Vagina (tissue), 2 donors: ENCODE results near the gene MRPS31.

Experiments used
- POLR2A ChIP-seq, 2 donors: fragments of 450-650 bp; IDR thresholded peaks; one replicate each; pipeline ENCODE4 v1.6.1; 2017; ENCODE audit warnings: antibody characterized with exemption in 2 of 2, mild to moderate bottlenecking in 2 of 2, moderate library complexity in 2 of 2
- POLR2AphosphoS5 ChIP-seq, 2 donors: sonication (generic); formaldehyde crosslinking; IDR thresholded peaks; one replicate each; pipeline ENCODE4 v1.9.0; 2017; ENCODE audit warnings: antibody characterized with exemption in 2 of 2, mild to moderate bottlenecking in 2 of 2, low read depth in 1 of 2; ENCODE audit not compliant: insufficient read depth in 1 of 2
- TF ChIP-seq, protein P1 (sequence below), 3 experiments: fragments of 450-650 bp in 2 of 3; fragments of 200-600 bp in 1 of 3; sonication (generic) in 1 of 3; IDR thresholded peaks; one replicate each; pipeline ENCODE4 v1.5.1; 2017 to 2019; ENCODE audit warnings: antibody characterized with exemption in 3 of 3, mild to moderate bottlenecking in 2 of 3, moderate library complexity in 2 of 3

DNA sequence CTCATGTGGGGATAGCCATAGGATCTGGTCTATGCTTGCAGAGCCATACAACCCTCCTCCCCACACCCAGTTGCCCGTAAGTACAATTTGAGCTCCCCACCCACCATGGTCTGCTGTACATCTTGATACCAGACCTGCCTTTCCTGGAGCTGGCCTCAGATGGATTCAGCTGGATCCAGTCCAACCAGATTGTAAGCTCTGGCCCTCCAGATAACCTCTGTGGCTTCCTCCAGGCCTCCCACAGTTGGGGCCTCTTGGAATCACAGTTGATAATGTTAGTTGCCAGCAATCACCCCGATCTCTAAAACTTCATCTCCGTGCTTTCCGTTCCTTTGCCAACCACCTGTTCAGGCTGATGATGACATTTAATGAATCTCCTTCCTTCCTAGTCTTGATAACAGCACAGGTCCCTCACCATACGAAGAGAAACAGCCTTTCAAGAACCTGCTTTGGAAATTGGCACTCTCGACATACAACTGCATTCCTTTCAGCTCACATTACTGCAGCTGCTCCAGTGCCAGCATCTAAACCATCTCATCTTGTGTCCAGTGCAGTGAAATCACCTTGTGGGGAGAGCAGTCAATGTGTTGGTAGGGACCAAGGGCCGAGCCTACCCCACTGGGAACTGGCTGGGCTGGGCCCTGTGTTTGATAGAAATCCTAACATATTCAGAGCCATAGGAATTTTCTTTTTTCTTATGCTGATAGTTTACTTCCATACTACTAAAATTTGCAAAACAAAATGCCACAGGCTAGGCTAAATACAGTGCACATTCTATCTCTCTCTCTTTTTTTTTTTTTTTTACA lies 89.4 kb downstream of the MRPS31 start:
- TF ChIP-seq POLR2A (IDR thresholded peaks at IDR 0.05), result no peak
- no peak for TF ChIP-seq POLR2AphosphoS5 (IDR thresholded peaks at IDR 0.05; ENCODE audit: insufficient read depth in 1 of 2, low read depth in 1 of 2)
- TF ChIP-seq, protein P1, sequence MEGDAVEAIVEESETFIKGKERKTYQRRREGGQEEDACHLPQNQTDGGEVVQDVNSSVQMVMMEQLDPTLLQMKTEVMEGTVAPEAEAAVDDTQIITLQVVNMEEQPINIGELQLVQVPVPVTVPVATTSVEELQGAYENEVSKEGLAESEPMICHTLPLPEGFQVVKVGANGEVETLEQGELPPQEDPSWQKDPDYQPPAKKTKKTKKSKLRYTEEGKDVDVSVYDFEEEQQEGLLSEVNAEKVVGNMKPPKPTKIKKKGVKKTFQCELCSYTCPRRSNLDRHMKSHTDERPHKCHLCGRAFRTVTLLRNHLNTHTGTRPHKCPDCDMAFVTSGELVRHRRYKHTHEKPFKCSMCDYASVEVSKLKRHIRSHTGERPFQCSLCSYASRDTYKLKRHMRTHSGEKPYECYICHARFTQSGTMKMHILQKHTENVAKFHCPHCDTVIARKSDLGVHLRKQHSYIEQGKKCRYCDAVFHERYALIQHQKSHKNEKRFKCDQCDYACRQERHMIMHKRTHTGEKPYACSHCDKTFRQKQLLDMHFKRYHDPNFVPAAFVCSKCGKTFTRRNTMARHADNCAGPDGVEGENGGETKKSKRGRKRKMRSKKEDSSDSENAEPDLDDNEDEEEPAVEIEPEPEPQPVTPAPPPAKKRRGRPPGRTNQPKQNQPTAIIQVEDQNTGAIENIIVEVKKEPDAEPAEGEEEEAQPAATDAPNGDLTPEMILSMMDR (IDR thresholded peaks at IDR 0.05), result no peak
